Transverse colon (tissue), 3 donors: ENCODE measurements around the gene DDX17.

Source experiments
- POLR2A ChIP-seq: fragments of 450-650 bp; IDR thresholded peaks from one replicate; pipeline ENCODE4 v1.6.1; 2016; ENCODE audit warnings: antibody characterized with exemption, mild to moderate bottlenecking, moderate library complexity
- TF ChIP-seq, protein P1 (sequence below), 5 experiments: fragments of 200-600 bp in 3 of 5; fragments of 450-650 bp in 2 of 5; sonication (generic) in 3 of 5; IDR thresholded peaks; 1 replicate in 2 of 5; 2 replicates in 3 of 5; pipeline ENCODE4 v1.5.1; 2016 to 2017; ENCODE audit warnings: antibody characterized with exemption in 5 of 5, inconsistent platforms in 3 of 5, mild to moderate bottlenecking in 2 of 5, moderate library complexity in 1 of 5

GRCh38 chr22:38484244-38484643 lies 21.9 kb downstream of the DDX17 start:
- TF ChIP-seq, protein P1, sequence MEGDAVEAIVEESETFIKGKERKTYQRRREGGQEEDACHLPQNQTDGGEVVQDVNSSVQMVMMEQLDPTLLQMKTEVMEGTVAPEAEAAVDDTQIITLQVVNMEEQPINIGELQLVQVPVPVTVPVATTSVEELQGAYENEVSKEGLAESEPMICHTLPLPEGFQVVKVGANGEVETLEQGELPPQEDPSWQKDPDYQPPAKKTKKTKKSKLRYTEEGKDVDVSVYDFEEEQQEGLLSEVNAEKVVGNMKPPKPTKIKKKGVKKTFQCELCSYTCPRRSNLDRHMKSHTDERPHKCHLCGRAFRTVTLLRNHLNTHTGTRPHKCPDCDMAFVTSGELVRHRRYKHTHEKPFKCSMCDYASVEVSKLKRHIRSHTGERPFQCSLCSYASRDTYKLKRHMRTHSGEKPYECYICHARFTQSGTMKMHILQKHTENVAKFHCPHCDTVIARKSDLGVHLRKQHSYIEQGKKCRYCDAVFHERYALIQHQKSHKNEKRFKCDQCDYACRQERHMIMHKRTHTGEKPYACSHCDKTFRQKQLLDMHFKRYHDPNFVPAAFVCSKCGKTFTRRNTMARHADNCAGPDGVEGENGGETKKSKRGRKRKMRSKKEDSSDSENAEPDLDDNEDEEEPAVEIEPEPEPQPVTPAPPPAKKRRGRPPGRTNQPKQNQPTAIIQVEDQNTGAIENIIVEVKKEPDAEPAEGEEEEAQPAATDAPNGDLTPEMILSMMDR (IDR thresholded peaks at IDR 0.05) = no peak
- TF ChIP-seq POLR2A = no peak
